Testis (tissue), 2 donors: Measurements from ENCODE around the gene PTPRN2.

Experiments used
- POLR2A ChIP-seq: fragments of 450-650 bp; IDR thresholded peaks from one replicate; pipeline ENCODE4 v1.6.1; 2017; ENCODE audit warnings: antibody characterized with exemption, mild to moderate bottlenecking, moderate library complexity
- TF ChIP-seq, protein P1 (sequence below), 3 experiments: fragments of 450-650 bp in 2 of 3; fragments of 200-600 bp in 1 of 3; sonication (generic) in 1 of 3; IDR thresholded peaks; one replicate each; pipeline ENCODE4 v1.5.1; 2016 to 2019; ENCODE audit warnings: antibody characterized with exemption in 3 of 3, mild to moderate bottlenecking in 2 of 3, moderate library complexity in 1 of 3

DNA sequence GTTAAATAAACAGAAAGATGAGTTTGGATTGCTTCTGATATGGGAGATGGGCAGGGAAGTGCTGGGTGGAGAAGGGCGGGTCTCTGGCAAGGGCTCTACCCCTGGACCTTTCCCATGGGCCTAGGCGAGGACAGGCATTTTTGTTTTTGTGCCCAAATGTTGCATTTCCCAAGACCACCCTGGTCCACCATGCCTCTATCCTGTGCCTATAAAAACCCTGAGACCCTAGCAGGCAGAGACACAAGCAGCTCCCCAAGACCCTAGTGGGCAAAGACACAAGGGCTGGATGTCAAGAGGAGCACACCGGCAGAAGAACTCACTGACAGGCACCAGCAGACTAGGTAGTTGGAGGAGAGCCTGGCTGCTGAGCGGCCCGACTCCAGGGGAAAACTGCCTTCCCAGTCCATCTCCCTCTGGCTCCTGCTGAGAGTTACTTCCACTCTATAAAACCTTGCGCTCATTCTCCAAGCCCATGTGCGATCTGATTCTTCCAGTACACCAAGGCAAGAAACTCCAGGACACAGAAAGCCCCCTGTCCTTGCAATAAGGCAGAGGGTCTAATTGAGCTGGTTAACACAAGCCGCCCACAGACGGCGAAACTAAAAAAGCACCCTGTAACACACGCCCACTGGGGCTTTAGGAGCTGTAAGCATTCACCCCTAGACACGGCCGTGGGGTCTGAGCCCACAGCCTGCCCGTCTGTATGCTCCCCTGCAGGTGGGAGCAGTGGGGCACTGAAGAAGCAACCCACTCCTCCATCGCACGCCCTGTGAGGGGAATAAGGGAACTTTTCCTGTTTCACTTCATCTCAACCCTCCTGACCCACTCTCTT lies 291.4 kb downstream of the PTPRN2 start:
- TF ChIP-seq, protein P1, sequence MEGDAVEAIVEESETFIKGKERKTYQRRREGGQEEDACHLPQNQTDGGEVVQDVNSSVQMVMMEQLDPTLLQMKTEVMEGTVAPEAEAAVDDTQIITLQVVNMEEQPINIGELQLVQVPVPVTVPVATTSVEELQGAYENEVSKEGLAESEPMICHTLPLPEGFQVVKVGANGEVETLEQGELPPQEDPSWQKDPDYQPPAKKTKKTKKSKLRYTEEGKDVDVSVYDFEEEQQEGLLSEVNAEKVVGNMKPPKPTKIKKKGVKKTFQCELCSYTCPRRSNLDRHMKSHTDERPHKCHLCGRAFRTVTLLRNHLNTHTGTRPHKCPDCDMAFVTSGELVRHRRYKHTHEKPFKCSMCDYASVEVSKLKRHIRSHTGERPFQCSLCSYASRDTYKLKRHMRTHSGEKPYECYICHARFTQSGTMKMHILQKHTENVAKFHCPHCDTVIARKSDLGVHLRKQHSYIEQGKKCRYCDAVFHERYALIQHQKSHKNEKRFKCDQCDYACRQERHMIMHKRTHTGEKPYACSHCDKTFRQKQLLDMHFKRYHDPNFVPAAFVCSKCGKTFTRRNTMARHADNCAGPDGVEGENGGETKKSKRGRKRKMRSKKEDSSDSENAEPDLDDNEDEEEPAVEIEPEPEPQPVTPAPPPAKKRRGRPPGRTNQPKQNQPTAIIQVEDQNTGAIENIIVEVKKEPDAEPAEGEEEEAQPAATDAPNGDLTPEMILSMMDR (IDR thresholded peaks at IDR 0.05) = no peak
- TF ChIP-seq POLR2A = no peak
